Heart right ventricle (tissue), 16 donors: ENCODE data around the gene TRAPPC10. TPM values are rescaled to one million over a fixed set of nuclear protein-coding genes. Genes with fewer than 3 reads are reported as not detected.
"Not testable (repeated sequence)": the region's sequence is repeated elsewhere in the genome, so short reads cannot be mapped to it uniquely, and the experiment has no call there.

Experiments used
- ATAC-seq, 8 donors: fragments of 200-7000 bp; cut with Tn5 transposase; one replicate each; pipeline ENCODE4 v1.9.1; 2020; ENCODE audit warnings: mild to moderate bottlenecking in 8 of 8, moderate library complexity in 8 of 8, moderate number of reproducible peaks in 1 of 8
- DNase-seq, 2 donors: peaks; one replicate each; pipeline ENCODE4 v3.0.0-alpha.2; 2020
- H3K27ac ChIP-seq, 10 donors: fragments of 200-600 bp; sonication (generic) in 2 of 10; one replicate each; pipeline versions ENCODE4 v1.5.0 to v1.8.0; 2020 to 2022; ENCODE audit warnings: mild to moderate bottlenecking in 3 of 10
- H3K27me3 ChIP-seq, 7 donors: fragments of 200-600 bp; one replicate each; pipeline ENCODE4 v1.8.0; 2021 to 2022; ENCODE audit warnings: mild to moderate bottlenecking in 2 of 7
- H3K36me3 ChIP-seq, 9 donors: fragments of 200-600 bp; sonication (generic) in 1 of 9; one replicate each; pipeline versions ENCODE4 v1.5.0 to v1.8.0; 2020 to 2022; ENCODE audit warnings: mild to moderate bottlenecking in 2 of 9
- H3K4me1 ChIP-seq, 9 donors: fragments of 200-600 bp; sonication (generic) in 1 of 9; one replicate each; pipeline versions ENCODE4 v1.5.0 to v1.8.0; 2020 to 2022; ENCODE audit warnings: mild to moderate bottlenecking in 4 of 9
- H3K4me3 ChIP-seq, 10 donors: fragments of 200-600 bp; sonication (generic) in 2 of 10; one replicate each; pipeline versions ENCODE4 v1.5.0 to v1.8.0; 2020 to 2022; ENCODE audit warnings: mild to moderate bottlenecking in 7 of 10, moderate library complexity in 2 of 10
- H3K9me3 ChIP-seq, 11 donors: fragments of 200-600 bp in 10 of 11; sonication (generic) in 2 of 11; one replicate each; pipeline versions ENCODE4 v1.5.0 to v1.8.0; 2013 to 2022; ENCODE audit warnings: mild to moderate bottlenecking in 2 of 11, control low read depth in 1 of 11, moderate library complexity in 1 of 11
- WGBS, 2 donors: extraction: QIAGEN DNeasy Blood & Tissue Kit; methylation state at CpG; one replicate each; pipeline ENCODE4 v1.1.7; 2013; ENCODE audit warnings: inconsistent platforms in 1 of 2; 5-methylcytosine and 5-hydroxymethylcytosine counted together
- intact Hi-C, 10 donors: fragments of 100-400 bp; cut with DNase I; formaldehyde crosslinking; loops; one replicate each; pipeline versions ENCODE4 v1.11.1 to v1.14.2; 2022
- polyA plus RNA-seq, 2 donors: library from polyadenylated mRNA; stranded (reverse); fragments of 200-250 nt; gene quantifications; one replicate each; pipeline ENCODE4 v1.2.3, GENCODE V29; 2013
- total RNA-seq, 10 donors: library from RNA; stranded (reverse); fragmentation: NEBNext Ultra II Directional in 3 of 10; extraction: Animal tissue kit (Norgen Biotek cat#: 25700) in 3 of 10; gene quantifications; one replicate each; pipeline versions ENCODE4 v1.2.1 to v1.2.4, GENCODE V29; 2021 to 2023
- TF ChIP-seq, protein P1 (sequence below), 9 donors: fragments of 200-600 bp; sonication (generic) in 2 of 9; IDR thresholded peaks; one replicate each; pipeline versions ENCODE4 v1.5.0 to v1.8.0; 2021 to 2022; ENCODE audit warnings: antibody characterized with exemption in 9 of 9, mild to moderate bottlenecking in 5 of 9, moderate library complexity in 1 of 9
- donor health status: Arrhythmogenic right ventricular cardiomyopathy.
- donor health status: ischemic (EF 13 %, LVEDD 7.1; RV severe dilation, severe dysfunction).
- donor health status: healthy with polysubstance abuse.
- donor health status: DM: no; HTN: yes; CAD: no.
- donor health status: DM: no; HTN: no; CAD: no.
- donor health status: ischemic (EF 25% LVEDD 6.9; RV normal size, moderate dysfunction).
- donor health status: ischemic (EF 25% LVEDD 5.7; RV mildly dilated, moderate dysfunction).
- donor health status: healthy.
- donor health status: DM: yes; HTN: yes; CAD: no.
- donor health status: Ischemic cardiomyopathy.
- donor health status: ischemic (EF 35%, LVEDD 5.7; RV mildly dilated, moderate dysfunction).
- donor health status: nonischemic (EF 11% LVEDD 7.7; RV severe dilation, severe dysfunction).
- donor health status: DM: yes; HTN: yes; CAD: no.
- donor health status: PGD.
- donor health status: ischemic (EF 29% LVEDD 5.4; RV normal size, mild dysfunction).
- donor health status: nonischemic (EF 23%, LVEDD 6.1; RV moderate dilation, normal function).

Gene TRAPPC10
- total and polyA plus RNA-seq, 12 donors, result 4.7 to 26.2 (median 19.4) TPM

DNA sequence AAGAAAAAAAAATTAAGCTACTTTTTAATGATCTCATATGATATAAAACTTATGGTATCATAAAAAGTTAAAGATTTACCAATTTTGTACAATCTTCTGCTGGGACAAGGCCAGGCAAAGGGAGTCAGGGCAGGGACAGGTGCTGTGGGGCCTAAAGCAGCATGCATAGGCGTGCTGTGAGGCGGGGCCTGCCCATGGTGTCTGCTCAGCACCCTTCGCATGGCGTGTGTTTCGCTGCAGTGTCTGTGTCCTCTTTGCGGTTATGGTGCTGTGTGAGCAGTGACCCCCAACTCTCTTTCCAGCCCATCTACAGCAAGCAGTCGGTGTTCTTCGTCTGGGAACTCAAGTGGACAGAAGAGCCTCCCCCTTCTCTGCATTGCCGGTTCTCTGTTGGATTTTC is 81.7 kb downstream of the TRAPPC10 start:
- H3K9me3 ChIP-seq, result no peaks in the 10 kb centered on the region
- H3K4me1 ChIP-seq, result peaks cover 0 to 24% (median 7%) of the 10 kb centered on the region in 9 donors
- no peak overlapping the region for H3K27ac ChIP-seq
- peaks cover 0 to 69% (median 40%) of the 10 kb centered on the region in 9 donors for H3K36me3 ChIP-seq
- 89 to 90% methylated on average over 9 of the region's 9 CpGs for WGBS, 2 donors
- intact Hi-C loops, result loop anchor here in 1 of 10 donors (10.0 kb wide), 1 partner anchor 79 kb away; the partner anchor contains the start of gene TRAPPC10
- no peak for DNase-seq
- ATAC-seq, result no peak
- no peaks in the 10 kb centered on the region for H3K27me3 ChIP-seq
- TF ChIP-seq, protein P1, sequence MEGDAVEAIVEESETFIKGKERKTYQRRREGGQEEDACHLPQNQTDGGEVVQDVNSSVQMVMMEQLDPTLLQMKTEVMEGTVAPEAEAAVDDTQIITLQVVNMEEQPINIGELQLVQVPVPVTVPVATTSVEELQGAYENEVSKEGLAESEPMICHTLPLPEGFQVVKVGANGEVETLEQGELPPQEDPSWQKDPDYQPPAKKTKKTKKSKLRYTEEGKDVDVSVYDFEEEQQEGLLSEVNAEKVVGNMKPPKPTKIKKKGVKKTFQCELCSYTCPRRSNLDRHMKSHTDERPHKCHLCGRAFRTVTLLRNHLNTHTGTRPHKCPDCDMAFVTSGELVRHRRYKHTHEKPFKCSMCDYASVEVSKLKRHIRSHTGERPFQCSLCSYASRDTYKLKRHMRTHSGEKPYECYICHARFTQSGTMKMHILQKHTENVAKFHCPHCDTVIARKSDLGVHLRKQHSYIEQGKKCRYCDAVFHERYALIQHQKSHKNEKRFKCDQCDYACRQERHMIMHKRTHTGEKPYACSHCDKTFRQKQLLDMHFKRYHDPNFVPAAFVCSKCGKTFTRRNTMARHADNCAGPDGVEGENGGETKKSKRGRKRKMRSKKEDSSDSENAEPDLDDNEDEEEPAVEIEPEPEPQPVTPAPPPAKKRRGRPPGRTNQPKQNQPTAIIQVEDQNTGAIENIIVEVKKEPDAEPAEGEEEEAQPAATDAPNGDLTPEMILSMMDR (IDR thresholded peaks at IDR 0.05), result no peak
- no peak overlapping the region for H3K4me3 ChIP-seq

DNA sequence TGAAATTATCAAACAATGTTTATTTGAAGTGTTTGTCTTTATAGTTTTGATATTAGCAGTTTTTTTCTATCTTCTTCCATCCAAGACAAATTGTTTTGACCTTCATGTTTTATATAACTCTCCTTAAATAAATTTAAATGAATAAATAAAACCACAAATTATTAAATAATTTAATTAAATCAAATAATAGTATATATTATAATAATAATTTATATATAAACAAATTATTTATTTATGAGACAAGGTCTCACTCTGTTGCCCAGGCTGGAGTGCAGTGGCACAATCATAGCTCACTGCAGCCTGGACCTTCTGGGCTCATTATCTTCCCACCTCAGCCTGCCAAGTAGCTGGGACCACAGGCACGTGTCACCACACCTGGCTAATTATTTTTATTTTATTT is 82.7 kb downstream of the TRAPPC10 start:
- Histone ChIP-seq H3K27me3 (no peaks in the 10 kb centered on the region), H3K36me3 (peaks cover 0 to 58% (median 34%) of the 10 kb centered on the region in 9 donors), H3K4me3 (no peak overlapping the region), H3K4me1 (peaks cover 0 to 14% (median 7%) of the 10 kb centered on the region in 9 donors), H3K9me3 (no peaks in the 10 kb centered on the region), H3K27ac (peak overlapping the region in 1 of 10 donors; percentile 66)
- ATAC-seq (no peak), DNase-seq (no peak)
- TF ChIP-seq, protein P1 (IDR thresholded peaks at IDR 0.05), result no peak
- intact Hi-C loops, result loop anchor here in 1 of 10 donors (10.0 kb wide), 1 partner anchor 80 kb away; the partner anchor contains the start of gene TRAPPC10
- WGBS, 2 donors, result 42 to 56% methylated on average over 1 of the region's 1 CpG

DNA sequence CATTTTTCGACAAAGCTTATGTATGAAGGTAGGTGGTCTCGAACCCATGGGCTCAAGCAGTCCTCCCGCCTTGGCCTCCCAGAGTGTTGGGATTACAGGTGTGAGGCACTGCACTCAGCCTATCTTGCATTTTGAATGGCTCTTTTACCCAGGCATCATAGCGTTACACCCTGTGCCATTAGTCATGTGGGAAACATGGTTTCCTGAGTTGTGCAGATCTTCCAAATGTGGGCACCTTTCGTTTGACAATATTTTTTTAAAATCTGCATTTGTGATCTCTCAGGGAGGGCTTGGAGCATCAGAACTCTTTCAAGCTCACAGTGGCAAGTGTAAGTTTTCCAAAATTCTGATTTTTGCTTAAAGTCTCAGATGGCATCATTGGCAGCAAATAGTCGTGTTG is 86.4 kb downstream of the TRAPPC10 start:
- H3K27me3 ChIP-seq, H3K4me1 ChIP-seq, H3K9me3 ChIP-seq, ATAC-seq, DNase-seq, H3K27ac ChIP-seq, H3K4me3 ChIP-seq: not testable (repeated sequence)
- H3K36me3 ChIP-seq, result peaks cover 0 to 21% (median 11%) of the 10 kb centered on the region in 9 donors
- WGBS, 2 donors, result no CpG with 5 or more reads among the region's 6 CpGs
- intact Hi-C loops, result loop anchor here in 1 of 10 donors (10.0 kb wide), 1 partner anchor 84 kb away; the partner anchor contains the start of gene TRAPPC10

DNA sequence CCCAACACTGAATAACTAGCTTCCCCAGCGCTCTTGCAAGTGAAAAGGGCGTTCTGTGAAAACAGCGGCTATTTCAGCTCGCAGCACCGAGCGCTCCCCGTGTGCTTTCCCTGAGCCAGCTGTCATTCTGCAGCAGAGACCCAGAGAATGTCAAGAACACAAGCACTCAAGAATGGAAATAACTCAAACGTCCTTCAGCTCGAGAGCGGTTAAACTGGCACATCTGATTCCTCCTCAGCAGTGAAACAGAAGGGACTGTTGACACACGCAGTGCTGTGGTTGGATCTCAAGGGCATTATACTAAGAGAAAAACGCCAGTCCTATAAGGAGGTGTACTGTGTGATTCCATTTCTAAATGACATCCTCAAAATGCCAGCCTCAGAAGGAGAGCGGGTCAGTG is 86.9 kb downstream of the TRAPPC10 start:
- not testable (repeated sequence) for H3K4me3 ChIP-seq, H3K9me3 ChIP-seq, H3K27me3 ChIP-seq, DNase-seq, H3K4me1 ChIP-seq, H3K27ac ChIP-seq
- H3K36me3 ChIP-seq, result peaks cover 0 to 17% (median 6%) of the 10 kb centered on the region in 9 donors
- intact Hi-C loops, result loop anchor here in 1 of 10 donors (10.0 kb wide), 1 partner anchor 84 kb away; the partner anchor contains the start of gene TRAPPC10
- no CpG with 5 or more reads among the region's 13 CpGs for WGBS, 2 donors
- peak; percentile 34 to 82 (median 63) for ATAC-seq

DNA sequence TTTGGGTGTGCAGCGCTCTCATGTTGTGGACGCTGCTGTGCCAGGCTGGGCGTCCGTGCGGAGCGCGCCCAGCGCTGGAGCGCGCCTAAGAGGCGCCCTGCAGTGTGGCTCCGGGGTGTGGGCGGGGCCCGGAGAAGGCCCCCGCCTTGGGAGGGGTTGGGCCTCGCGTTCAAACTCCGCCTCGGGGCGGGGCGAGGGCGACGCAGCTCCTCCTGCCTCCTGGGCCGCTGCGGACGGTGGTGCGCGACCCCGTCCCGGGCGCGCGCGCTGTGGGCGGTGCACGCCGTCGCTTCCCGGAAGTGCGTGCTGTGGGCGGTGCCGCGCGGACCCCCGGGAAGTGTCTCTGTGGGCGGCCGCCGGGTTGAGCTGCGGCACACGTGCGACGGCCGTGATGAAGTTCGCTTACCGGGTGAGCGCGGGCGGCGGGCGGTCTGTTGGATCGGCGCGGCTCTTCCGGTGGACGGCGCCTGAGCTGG is 95.0 kb downstream of the TRAPPC10 start, which contains the start of gene PWP2:
PWP2 (plus strand) TSS at position 374 of the 476 bp plus-strand sequence; CDS start at position 392, 18 bp downstream.
- Histone ChIP-seq H3K27ac (peak within 1 kb of the TSS in 1 of 10 donors; percentile 58), H3K4me3 (peak within 1 kb of the TSS in 9 of 10 donors; percentile 21 to 51 (median 45))
- peak in 1 of 2 donors; percentile 30 for DNase-seq
- 0% methylated on average over 23 of the region's 66 CpGs; no CpG with 5 or more reads in 1 of the 2 donors for WGBS, 2 donors
- H3K9me3 ChIP-seq, H3K36me3 ChIP-seq, intact Hi-C loops, H3K27me3 ChIP-seq, H3K4me1 ChIP-seq: not testable (repeated sequence)
- peak; percentile 95 to 98 (median 96) for ATAC-seq

DNA sequence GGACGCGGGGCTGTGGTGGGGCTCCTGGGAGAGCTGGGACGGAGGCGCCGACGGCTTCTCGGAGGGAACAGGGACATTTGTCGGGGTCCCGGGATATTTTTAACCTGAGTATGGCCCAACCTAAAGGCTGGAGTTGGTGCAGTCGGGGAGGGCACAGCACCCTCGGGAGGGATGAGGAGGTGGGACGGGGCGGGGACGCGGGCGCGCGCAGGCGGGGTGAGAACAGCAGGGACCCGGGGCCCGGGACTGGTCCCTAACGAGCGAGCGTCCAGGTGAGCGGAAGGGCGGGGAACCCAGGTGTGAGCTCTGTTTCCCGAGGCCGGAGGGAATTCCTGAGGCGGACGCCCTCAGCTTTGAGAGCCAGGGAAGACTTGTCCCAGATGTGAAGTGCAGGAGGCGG is 95.5 kb downstream of the TRAPPC10 start:
- H3K4me3 ChIP-seq, result peak overlapping the region in 9 of 10 donors; percentile 21 to 51 (median 45)
- H3K9me3 ChIP-seq, DNase-seq, intact Hi-C loops, H3K27me3 ChIP-seq, H3K4me1 ChIP-seq, H3K36me3 ChIP-seq: not testable (repeated sequence)
- peak overlapping the region in 1 of 10 donors; percentile 58 for H3K27ac ChIP-seq
- WGBS, 2 donors, result no CpG with 5 or more reads among the region's 31 CpGs
- peak in 5 of 8 donors; percentile 31 to 74 (median 38) for ATAC-seq

DNA sequence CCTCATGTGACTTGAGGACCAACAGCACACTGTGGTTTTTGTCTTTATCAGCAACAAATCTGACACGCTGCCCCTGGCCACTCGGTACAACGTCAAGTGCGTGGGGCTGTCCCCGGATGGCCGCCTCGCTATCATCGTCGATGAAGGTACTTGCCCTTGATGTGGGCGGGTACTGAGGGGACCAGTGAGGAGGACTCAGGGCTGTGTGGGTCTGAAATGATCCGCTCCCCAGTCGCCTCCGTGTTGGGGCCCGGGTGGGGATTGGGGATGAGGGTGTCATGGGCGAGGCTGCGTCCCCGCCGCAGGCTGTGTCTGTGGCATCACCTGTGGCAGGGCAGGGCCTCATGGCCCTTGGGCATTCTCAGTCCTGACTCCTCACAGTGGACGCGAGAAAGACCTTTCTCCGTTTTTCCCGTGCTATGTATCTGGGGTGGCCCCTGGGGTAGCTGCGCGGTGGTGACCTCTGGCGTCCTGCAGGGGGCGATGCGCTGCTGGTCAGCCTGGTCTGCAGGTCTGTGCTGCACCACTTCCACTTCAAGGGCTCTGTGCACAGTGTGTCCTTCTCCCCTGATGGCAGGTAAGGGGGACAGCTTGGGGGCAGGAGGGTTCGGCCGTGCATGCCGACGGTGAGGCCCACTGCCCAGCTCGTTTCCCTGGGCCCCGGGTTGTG is 101.7 kb downstream of the TRAPPC10 start:
- ATAC-seq, result peak in 1 of 8 donors; percentile 50
- no CpG with 5 or more reads among the region's 33 CpGs for WGBS, 2 donors
- H3K27ac ChIP-seq, H3K4me3 ChIP-seq, H3K4me1 ChIP-seq, H3K27me3 ChIP-seq, intact Hi-C loops, DNase-seq, H3K9me3 ChIP-seq, H3K36me3 ChIP-seq: not testable (repeated sequence)

DNA sequence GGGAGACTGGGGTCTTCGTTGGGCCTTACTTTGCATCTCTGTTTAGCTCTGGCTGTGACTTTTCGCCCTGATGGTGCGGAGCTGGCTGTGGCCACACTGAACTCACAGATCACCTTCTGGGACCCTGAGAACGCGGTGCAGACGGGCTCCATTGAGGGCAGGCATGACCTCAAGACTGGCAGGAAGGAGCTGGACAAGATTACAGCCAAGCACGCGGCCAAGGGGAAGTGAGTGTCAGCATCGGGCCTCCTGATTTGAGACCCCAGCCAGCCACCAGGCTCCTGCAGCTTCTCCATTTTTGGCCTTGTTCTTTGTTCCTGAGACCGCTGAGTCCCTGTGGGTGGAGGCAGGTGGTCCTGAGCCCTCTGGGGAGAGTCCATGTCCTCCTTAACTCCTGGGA is 110.0 kb downstream of the TRAPPC10 start:
- ATAC-seq, result peak in 2 of 8 donors; percentile 29 to 39
- H3K27ac ChIP-seq, H3K27me3 ChIP-seq, intact Hi-C loops, H3K4me3 ChIP-seq, H3K9me3 ChIP-seq, H3K4me1 ChIP-seq, DNase-seq, H3K36me3 ChIP-seq: not testable (repeated sequence)
- WGBS, 2 donors, result no CpG with 5 or more reads among the region's 10 CpGs

DNA sequence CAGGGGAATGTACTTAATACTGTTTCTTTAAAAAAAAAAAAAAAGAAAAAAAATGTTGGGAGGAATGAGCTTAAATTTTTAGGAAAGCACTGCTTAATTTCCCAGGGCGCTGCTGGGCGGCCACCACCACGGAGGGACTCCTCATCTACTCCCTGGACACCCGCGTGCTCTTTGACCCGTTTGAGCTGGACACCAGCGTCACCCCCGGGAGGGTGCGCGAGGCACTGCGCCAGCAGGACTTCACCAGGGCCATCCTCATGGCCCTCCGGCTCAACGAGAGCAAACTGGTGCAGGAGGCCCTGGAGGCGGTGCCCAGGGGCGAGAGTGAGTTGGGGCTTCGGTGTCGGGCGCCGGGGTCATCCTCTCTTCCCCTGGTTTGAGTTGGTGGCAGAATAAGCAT is 115.7 kb downstream of the TRAPPC10 start:
- H3K27me3 ChIP-seq, H3K4me1 ChIP-seq, DNase-seq, H3K36me3 ChIP-seq, H3K4me3 ChIP-seq, intact Hi-C loops, ATAC-seq, H3K27ac ChIP-seq, H3K9me3 ChIP-seq: not testable (repeated sequence)
- WGBS, 2 donors, result no CpG with 5 or more reads among the region's 19 CpGs
